Nasal cavity respiratory epithelium epithelial cell of viscerocranial mucosa (primary cell): Measurements from ENCODE around the gene KRTAP20-3. TPM values are rescaled to one million over a fixed set of nuclear protein-coding genes. Genes with fewer than 3 reads are reported as not detected.

Experiments
- total RNA-seq: library from RNA; depleted of rRNA; stranded (reverse); fragments of >200 nt; gene quantifications from 2 replicates; pipeline ENCODE4 v1.2.3, GENCODE V29; 2014

The KRTAP20-3 gene
- total RNA-seq = not detected in 2 replicates

DNA sequence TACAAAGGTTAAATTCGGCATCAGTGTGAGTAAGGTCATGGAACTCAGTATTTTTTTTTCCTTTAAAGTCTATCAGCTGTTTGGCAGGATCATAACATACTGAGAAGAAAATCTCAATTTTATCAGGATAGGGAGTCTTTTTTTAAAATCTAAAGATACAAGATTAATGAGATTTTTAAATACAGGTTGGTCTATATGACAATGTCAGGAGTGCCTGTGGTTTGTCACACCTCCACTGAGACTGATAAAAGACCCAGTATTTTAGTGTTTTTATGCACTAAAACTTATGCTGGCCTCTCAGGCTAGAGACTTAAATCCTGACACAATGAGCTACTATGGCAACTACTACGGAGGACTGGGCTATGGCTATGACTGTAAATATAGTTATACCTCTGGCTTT is at the start of gene KRTAP20-3:
TSS of gene KRTAP20-3 (plus strand) at position 301 of the 400 bp plus-strand sequence.

GRCh38 chr21:30598802-30599201 is 43.9 kb upstream of the KRTAP20-3 start, which contains the start of gene KRTAP6-2:
Gene KRTAP6-2 (minus strand): TSS chr21:30598902. CDS start chr21:30598874, 28 bp downstream.

DNA sequence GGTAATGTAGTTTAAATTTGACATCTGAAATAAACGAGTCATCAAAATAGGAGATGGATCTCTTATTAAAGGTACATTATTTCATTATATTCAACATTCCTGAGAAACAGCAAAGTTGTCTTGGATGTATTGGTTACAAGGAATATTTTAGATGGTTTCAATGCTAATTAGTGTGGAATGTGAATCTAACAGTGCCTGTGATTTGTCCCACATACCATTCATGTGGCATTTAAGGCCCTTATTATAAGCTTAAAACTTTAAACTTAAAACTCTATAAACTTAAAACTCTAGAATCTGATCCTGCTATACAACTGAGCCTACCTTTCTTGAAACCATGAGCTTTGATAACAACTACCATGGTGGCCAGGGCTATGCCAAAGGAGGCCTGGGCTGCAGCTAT is 41.9 kb upstream of the KRTAP20-3 start, which contains the start of gene KRTAP22-1:
TSS of gene KRTAP22-1 (plus strand) at position 301 of the 400 bp plus-strand sequence.

GRCh38 chr21:30613836-30614235 is 28.8 kb upstream of the KRTAP20-3 start, which contains the start of gene KRTAP6-1:
Gene KRTAP6-1 (minus strand): TSS chr21:30613930. CDS start chr21:30613904, 26 bp downstream.

GRCh38 chr21:30616125-30616524 is 26.5 kb upstream of the KRTAP20-3 start, which contains the start of gene KRTAP20-1:
Gene KRTAP20-1 (plus strand): TSS chr21:30616425. CDS start chr21:30616455, 30 bp downstream.

GRCh38 chr21:30620522-30620921 is 22.1 kb upstream of the KRTAP20-3 start, which contains the start of gene KRTAP20-4:
Gene KRTAP20-4 (plus strand): TSS chr21:30620627.

DNA sequence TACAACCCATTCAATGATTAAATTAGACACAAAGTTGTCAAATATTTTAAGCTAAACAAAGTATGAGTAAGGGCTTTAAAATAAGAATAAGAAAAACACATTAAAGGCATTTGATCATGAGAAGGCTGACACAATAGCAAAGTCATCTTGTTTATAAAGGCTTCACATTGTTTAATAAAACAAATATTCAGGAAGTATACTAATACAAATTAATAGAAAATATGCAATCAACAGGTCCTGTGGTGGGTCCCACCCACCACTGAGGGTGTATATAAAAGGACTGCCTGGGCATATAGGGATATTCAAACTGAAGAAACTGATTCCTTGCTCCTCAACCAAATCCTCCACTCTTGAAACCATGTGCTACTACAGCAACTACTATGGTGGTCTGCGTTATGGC is 7.8 kb upstream of the KRTAP20-3 start, which contains the start of gene KRTAP20-2:
TSS of gene KRTAP20-2 (plus strand) at position 301 of the 400 bp plus-strand sequence. CDS start at position 359, 58 bp downstream.

Other genes starting within 250 kb of the KRTAP20-3 start
- not detected in 2 replicates for gene KRTAP13-1, start 246.8 kb upstream of the KRTAP20-3 start, total RNA-seq
- gene KRTAP13-3, start 216.9 kb upstream of the KRTAP20-3 start, total RNA-seq = not detected in 2 replicates
- gene KRTAP13-4, start 212.6 kb upstream of the KRTAP20-3 start, total RNA-seq = not detected in 2 replicates
- not detected in 2 replicates for gene KRTAP15-1, start 202.6 kb upstream of the KRTAP20-3 start, total RNA-seq
- not detected in 2 replicates for gene KRTAP19-1, start 162.5 kb upstream of the KRTAP20-3 start, total RNA-seq
- gene KRTAP19-2, start 155.4 kb upstream of the KRTAP20-3 start, total RNA-seq = not detected in 2 replicates
- not detected in 2 replicates for gene KRTAP19-3, start 150.9 kb upstream of the KRTAP20-3 start, total RNA-seq
- not detected in 2 replicates for gene KRTAP19-4, start 145.7 kb upstream of the KRTAP20-3 start, total RNA-seq
- not detected in 2 replicates for gene KRTAP19-5, start 140.7 kb upstream of the KRTAP20-3 start, total RNA-seq
- not detected in 2 replicates for gene KRTAP19-6, start 101.0 kb upstream of the KRTAP20-3 start, total RNA-seq
- not detected in 2 replicates for gene KRTAP19-7, start 81.5 kb upstream of the KRTAP20-3 start, total RNA-seq
- not detected in 2 replicates for gene KRTAP22-2, start 52.5 kb upstream of the KRTAP20-3 start, total RNA-seq
- not detected in 2 replicates for gene KRTAP6-3, start 50.4 kb upstream of the KRTAP20-3 start, total RNA-seq
- not detected in 2 replicates for gene KRTAP6-2, start 44.0 kb upstream of the KRTAP20-3 start, total RNA-seq
- not detected in 2 replicates for gene KRTAP22-1, start 41.8 kb upstream of the KRTAP20-3 start, total RNA-seq
- gene KRTAP6-1, start 28.9 kb upstream of the KRTAP20-3 start, total RNA-seq = not detected in 2 replicates
- not detected in 2 replicates for gene KRTAP20-1, start 26.4 kb upstream of the KRTAP20-3 start, total RNA-seq
- gene KRTAP20-4, start 22.2 kb upstream of the KRTAP20-3 start, total RNA-seq = not detected in 2 replicates
- gene KRTAP20-2, start 7.7 kb upstream of the KRTAP20-3 start, total RNA-seq = not detected in 2 replicates
- gene KRTAP21-3, start 75.9 kb downstream of the KRTAP20-3 start, total RNA-seq = not detected in 2 replicates
- not detected in 2 replicates for gene KRTAP21-2, start 104.4 kb downstream of the KRTAP20-3 start, total RNA-seq
- not detected in 2 replicates for gene KRTAP21-1, start 112.6 kb downstream of the KRTAP20-3 start, total RNA-seq
- gene KRTAP8-1, start 170.4 kb downstream of the KRTAP20-3 start, total RNA-seq = not detected in 2 replicates
- gene KRTAP7-1, start 186.9 kb downstream of the KRTAP20-3 start, total RNA-seq = not detected in 2 replicates
- not detected in 2 replicates for gene KRTAP11-1, start 238.7 kb downstream of the KRTAP20-3 start, total RNA-seq